Measurements from ENCODE around the gene PP2D1. TPM values are rescaled to one million over a fixed set of nuclear protein-coding genes. Genes with fewer than 3 reads are reported as not detected.

Gene PP2D1, protein sequence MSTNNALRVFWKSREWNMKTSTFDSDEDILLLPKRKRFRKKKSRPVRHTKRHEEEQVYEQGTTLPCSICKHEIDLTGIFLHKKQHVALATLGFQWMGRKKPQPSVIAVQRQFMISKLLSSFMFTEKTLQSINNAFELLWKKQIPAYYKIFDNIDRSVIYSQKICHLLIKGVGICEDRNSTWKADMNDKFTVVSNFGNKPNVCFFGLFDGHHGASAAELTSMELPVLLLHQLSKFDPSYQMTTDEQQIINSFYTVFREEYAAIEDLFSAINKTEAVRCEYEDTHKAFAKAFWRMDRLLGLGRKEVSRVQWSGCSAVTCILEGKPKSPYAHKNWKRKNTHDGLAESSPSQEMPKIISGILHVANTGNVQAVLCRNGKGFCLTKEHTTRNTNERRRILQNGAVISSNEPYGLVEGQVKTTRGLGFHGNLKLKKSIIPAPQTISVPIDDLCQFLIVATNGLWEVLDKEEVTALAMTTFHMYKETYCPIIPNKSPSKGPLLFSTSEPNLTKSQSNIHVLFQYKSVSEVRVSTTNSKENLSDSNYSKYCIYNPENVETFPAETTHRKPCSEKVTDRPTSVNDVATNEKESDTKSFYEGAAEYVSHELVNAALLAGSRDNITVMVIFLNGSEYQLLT
- not detected in 2 replicates for total RNA-seq

GRCh38 chr3:20012164-20012563 is at the start of gene PP2D1:
PP2D1 (minus strand) TSS chr3:20012264; CDS start chr3:20012072, 192 bp downstream.

GRCh38 chr3:20039765-20040547 is 27.9 kb upstream of the PP2D1 start, which contains the start of gene KAT2B:
KAT2B (plus strand) TSS chr3:20040446; CDS start chr3:20040478, 32 bp downstream.

GRCh38 chr3:19946832-19947548 is 65.1 kb downstream of the PP2D1 start, which contains the start of gene RAB5A:
RAB5A (plus strand) TSS chr3:19947097; CDS start chr3:19950899, 3,802 bp downstream.

Other genes with a start within 250 kb of the PP2D1 start
- gene EFHB, start 78.0 kb downstream of the PP2D1 start, total RNA-seq, result not detected in 2 replicates
- 46.1 and 55.1 TPM in 2 replicates for gene RAB5A, start 65.2 kb downstream of the PP2D1 start, total RNA-seq
- 3.5 and 6.4 TPM in 2 replicates for gene KAT2B, start 28.2 kb upstream of the PP2D1 start, total RNA-seq
- gene SGO1, start 173.9 kb upstream of the PP2D1 start, total RNA-seq, result 6.6 and 7.6 TPM in 2 replicates